T follicular helper cell (primary cell): Measurements from ENCODE around the gene NANOGP8.

Experiments
- DNase-seq: peaks from one replicate; pipeline ENCODE4 v3.0.0-alpha.2; 2020; ENCODE audit warnings: low read depth

The NANOGP8 gene

GRCh38 chr15:35060591-35060990 is 24.5 kb downstream of the NANOGP8 start:
- no peak for DNase-seq

- DNase-seq, result no peak
Observed at GRCh38 chr15:35058534-35059054, 26.5 kb downstream of the NANOGP8 start.

DNA sequence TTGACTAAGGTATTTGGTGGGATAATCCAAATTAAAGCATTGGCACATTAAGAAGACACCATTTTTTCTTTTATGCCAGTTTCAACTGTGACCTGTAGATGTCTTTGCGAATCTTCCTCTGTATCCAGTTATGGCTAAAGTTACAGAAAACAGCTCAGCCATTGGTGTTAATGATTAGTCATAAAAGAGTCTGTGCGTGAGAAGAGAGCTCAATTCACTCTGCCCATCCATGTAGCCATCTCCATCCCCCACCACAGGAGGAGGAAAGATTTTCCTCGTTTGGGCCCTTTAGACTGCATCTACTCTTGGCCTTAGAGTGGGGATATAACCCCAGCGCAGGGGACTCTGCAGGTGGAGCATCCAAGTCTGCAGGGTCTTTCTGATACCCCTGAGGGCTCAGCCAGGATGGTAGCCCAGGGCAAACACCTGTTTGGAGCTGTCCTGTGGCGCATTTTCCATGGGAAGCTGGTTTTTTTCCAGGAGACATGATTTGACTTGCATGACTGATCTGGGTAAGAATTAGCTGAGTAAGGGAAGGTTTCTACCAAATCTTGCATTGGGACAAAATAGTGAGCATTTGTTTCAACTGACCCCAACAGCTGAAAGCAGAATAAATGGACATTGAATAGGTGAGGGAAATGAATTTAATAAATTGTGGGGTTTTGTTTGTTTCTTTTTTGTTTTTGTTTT is 29.5 kb downstream of the NANOGP8 start:
- no peak for DNase-seq

DNA sequence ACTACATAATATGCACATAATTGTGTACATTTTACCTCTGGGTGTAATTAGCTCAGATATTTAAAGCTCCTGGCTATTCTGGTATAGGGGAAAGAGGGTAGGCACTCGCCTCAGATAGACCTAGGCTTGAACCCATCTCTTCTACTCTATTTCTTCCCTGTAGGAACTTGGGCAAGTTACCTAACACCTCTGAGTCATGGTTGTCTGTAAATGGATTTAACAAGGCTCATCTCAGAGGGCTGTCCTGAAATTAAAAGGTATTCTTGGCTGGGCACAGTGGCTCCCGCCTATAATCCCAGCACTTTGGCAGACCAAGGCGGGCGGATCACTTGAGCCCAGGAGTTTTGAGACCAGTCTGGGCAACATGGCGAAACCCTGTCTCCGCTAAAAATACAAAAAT is 30.7 kb downstream of the NANOGP8 start:
- DNase-seq, result no peak

- no peak for DNase-seq
Observed at GRCh38 chr15:35047996-35048395, 37.1 kb downstream of the NANOGP8 start.

DNA sequence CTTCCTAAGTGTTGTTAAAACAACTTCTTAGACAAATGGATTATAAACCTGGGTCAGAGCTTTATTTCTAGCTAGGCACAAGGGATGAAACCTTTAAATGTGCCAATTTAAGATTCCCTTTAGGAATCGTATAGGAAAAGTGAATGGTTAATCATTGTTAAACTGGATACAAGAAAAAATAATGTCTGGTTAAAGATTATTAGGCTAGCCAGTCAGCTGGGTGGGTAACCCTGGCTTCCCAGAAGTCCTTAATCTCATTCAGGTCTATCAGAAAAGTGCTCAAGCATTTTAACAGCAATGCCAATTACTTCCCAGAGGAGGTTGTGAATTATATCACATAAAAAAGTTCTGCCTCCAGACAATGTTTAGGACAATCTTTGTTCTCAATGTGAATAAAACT is 37.6 kb downstream of the NANOGP8 start:
- no peak for DNase-seq

DNA sequence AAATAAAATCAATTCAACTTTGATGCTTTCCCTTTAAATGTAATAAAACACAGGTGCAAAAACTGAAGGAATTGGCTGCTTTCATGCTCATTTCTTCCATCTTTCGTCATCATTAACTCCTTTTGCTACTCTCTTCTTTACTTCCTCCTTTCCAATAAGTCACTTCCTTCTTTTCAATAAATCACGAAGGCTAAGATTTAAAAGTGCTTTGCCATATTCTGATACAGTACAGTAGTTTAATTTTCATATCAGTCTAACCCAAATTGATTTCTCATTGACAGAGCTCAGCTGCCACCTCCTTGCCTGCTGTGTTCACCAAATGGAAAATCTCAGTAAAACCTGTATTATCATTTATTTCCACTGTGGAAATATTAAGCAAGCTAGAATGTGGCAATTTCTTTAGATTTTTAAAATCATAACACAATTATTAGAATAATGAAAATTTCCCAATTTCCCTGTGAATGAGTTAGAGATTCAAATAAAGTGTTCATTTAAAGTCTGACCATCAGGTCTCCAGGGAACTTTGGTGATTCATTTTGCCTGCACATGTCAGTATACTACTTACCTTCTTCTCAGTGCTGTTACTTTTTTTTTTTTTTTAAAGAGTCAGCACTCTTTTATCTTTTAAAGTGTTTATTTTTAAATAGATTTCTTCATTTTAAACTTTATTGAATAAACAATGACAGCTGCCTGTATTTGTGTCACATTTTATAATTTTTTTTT is 41.6 kb downstream of the NANOGP8 start:
- no peak for DNase-seq

GRCh38 chr15:35040339-35041255 is 44.5 kb downstream of the NANOGP8 start:
- no peak for DNase-seq

DNA sequence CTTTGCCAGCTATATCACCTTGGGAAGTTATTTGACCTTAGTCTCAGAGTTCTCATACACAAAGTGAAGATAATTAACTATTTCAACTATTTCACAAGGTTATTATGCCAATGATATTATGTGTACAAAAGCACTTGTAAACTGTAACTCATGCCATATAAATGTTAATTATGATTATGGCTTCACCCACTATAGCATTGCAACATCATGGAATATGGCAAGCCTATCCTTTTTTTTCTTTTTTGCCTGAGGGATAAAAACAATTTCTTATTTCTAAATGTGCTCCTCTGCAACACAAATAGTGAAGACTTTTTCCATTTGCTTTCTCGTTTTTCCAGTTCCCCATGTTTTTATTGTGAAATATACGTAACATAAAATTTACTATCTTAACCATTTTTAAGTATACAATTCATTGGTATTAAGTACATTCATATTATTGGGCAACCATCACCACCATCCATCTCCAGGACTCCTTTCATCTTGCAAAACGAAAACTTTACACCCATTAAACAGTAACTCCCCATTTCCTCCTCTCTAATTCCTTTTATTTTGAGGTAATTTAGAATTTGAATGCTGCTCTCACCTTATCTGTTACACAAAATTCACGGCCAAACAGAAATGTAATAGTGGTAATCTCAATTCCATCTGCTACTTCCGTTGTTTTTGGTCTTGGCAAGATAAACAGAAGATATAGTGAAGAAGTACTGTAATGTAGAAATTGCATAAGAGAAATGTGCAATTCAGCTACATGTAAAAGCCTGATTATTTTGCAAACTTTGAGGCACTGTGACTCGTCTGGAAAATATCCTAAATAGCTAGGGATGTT is 46.3 kb downstream of the NANOGP8 start:
- DNase-seq, result no peak
